Natural killer cell (primary cell): ENCODE measurements around the gene YPEL2. TPM values are rescaled to one million over a fixed set of nuclear protein-coding genes. Genes with fewer than 3 reads are reported as not detected.

ENCODE experiments used
- ATAC-seq, 3 donors: fragments of 150-1000 bp in 2 of 3; fragments of 200-7000 bp in 1 of 3; cut with Tn5 transposase; 1 replicate in 1 of 3; 2 replicates in 2 of 3; pipeline ENCODE4 v1.10.0; 2021; ENCODE audit warnings: mild to moderate bottlenecking in 2 of 3, moderate library complexity in 2 of 3
- DNase-seq, 2 donors: peaks; one replicate each; pipeline versions ENCODE4 v3.0.0 to v3.0.0-alpha.2; 2013 to 2021; ENCODE audit warnings: mixed read lengths in 1 of 2
- H3K27ac ChIP-seq: one replicate; pipeline ENCODE4 v1.5.1; 2013; ENCODE audit warnings: mild to moderate bottlenecking, low read length
- H3K27me3 ChIP-seq: one replicate; pipeline ENCODE4 v1.6.1; 2013; ENCODE audit warnings: low read length; ENCODE audit not compliant: control insufficient read depth, insufficient read depth
- H3K36me3 ChIP-seq: one replicate; pipeline ENCODE4 v1.6.1; 2013; ENCODE audit warnings: low read length; ENCODE audit not compliant: control insufficient read depth, insufficient read depth
- H3K4me1 ChIP-seq: one replicate; pipeline ENCODE4 v1.6.1; 2013; ENCODE audit warnings: low read length; ENCODE audit not compliant: control insufficient read depth, insufficient read depth
- H3K4me3 ChIP-seq: one replicate; pipeline ENCODE4 v1.5.1; 2013; ENCODE audit warnings: low read length
- H3K9me3 ChIP-seq: one replicate; pipeline ENCODE4 v1.6.1; 2013; ENCODE audit warnings: low read length; ENCODE audit not compliant: control insufficient read depth, insufficient read depth
- H3K27ac Mint-ChIP-seq, 2 donors: one replicate each; pipeline ENCODE4 v1.8.0; 2022; ENCODE audit warnings: mild to moderate bottlenecking in 2 of 2, mixed read lengths in 2 of 2, moderate library complexity in 1 of 2
- H3K27me3 Mint-ChIP-seq, 2 donors: one replicate each; pipeline ENCODE4 v1.8.0; 2022; ENCODE audit warnings: low read depth in 2 of 2, mixed read lengths in 2 of 2
- H3K36me3 Mint-ChIP-seq: one replicate; pipeline ENCODE4 v1.8.0; 2022; ENCODE audit warnings: mixed read lengths
- H3K4me1 Mint-ChIP-seq, 2 donors: one replicate each; pipeline ENCODE4 v1.8.0; 2022; ENCODE audit warnings: mixed read lengths in 2 of 2
- H3K4me3 Mint-ChIP-seq: one replicate; pipeline ENCODE4 v1.8.0; 2022; ENCODE audit warnings: mild to moderate bottlenecking, moderate library complexity, mixed read lengths
- H3K9me3 Mint-ChIP-seq, 2 donors: one replicate each; pipeline ENCODE4 v1.8.0; 2022; ENCODE audit warnings: mixed read lengths in 2 of 2
- WGBS: methylation state at CpG from one replicate; pipeline ENCODE4 v1.1.7; 2013; ENCODE audit warnings: missing lambda C conversion rate; ENCODE audit not compliant: insufficient coverage; 5-methylcytosine and 5-hydroxymethylcytosine counted together
- intact Hi-C: fragments of 100-400 bp; cut with micrococcal nuclease; formaldehyde crosslinking; loops from one replicate; pipeline ENCODE4 v1.14.2; 2022
- total RNA-seq, 4 donors: library from RNA; stranded (reverse); fragments of 120-200 nt in 1 of 4; gene quantifications; one replicate each; pipeline versions ENCODE4 v1.2.3 to v1.2.4, GENCODE V29; 2013 to 2022
- TF ChIP-seq, protein P1 (sequence below): fragments of 200-600 bp; IDR thresholded peaks from one replicate; pipeline ENCODE4 v1.8.0; 2022; ENCODE audit warnings: antibody characterized with exemption

YPEL2 gene
- total RNA-seq, 3 donors from 2014 or later (not counting 1 experiment from before 2014, with no cell fraction given) = 30.5 to 35.6 (median 33.5) TPM

DNA sequence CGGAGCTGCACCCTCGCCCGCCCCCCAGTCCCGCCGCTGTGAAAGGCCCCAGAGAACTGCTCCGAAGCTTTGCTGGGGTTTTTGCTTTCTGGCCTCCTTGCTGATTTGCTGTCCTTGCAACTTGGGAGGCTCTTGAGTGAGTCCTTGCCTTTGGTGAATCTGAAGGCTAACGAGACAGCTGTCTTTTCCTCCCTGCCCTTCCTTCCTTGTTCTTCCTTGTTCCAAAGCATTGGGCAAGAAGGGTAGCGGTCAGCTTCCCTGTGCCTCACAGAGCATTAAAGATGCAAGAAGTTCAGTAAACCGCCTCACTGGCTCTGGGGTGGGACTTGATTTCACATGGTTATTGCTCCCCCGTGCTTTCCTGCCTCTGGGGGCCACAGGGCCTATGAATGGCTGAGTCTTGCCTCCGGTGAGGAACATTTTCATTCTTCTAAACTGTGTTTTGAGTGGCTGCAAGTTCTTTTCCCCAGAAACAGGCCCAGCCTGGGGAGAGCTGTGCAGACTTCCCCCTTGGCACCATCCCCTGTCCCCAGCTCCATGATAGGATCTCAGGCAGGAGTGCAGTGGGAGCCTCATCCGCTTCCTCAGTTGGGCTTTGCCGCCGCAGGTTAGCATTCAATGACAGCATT lies 1.4 kb downstream of the YPEL2 start:
- no peaks in the 10 kb centered on the region for H3K27me3 Mint-ChIP-seq
- H3K4me3 Mint-ChIP-seq = peak overlapping the region; percentile 90
- TF ChIP-seq, protein P1, sequence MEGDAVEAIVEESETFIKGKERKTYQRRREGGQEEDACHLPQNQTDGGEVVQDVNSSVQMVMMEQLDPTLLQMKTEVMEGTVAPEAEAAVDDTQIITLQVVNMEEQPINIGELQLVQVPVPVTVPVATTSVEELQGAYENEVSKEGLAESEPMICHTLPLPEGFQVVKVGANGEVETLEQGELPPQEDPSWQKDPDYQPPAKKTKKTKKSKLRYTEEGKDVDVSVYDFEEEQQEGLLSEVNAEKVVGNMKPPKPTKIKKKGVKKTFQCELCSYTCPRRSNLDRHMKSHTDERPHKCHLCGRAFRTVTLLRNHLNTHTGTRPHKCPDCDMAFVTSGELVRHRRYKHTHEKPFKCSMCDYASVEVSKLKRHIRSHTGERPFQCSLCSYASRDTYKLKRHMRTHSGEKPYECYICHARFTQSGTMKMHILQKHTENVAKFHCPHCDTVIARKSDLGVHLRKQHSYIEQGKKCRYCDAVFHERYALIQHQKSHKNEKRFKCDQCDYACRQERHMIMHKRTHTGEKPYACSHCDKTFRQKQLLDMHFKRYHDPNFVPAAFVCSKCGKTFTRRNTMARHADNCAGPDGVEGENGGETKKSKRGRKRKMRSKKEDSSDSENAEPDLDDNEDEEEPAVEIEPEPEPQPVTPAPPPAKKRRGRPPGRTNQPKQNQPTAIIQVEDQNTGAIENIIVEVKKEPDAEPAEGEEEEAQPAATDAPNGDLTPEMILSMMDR = no peak
- H3K9me3 ChIP-seq = no peaks in the 10 kb centered on the region
- H3K36me3 ChIP-seq = no peaks in the 10 kb centered on the region
- DNase-seq (peak in 1 of 2 donors; percentile 47), ATAC-seq (no peak)
- H3K4me1 ChIP-seq = peaks cover 29% of the 10 kb centered on the region
- peak overlapping the region; percentile 54 to 82 for H3K27ac Mint-ChIP-seq
- peaks cover 32 to 48% of the 10 kb centered on the region in 2 donors for H3K4me1 Mint-ChIP-seq
- no peak overlapping the region for H3K27ac ChIP-seq
- H3K9me3 Mint-ChIP-seq = no peaks in the 10 kb centered on the region
- H3K4me3 ChIP-seq = peak overlapping the region; percentile 94
- H3K27me3 ChIP-seq = no peaks in the 10 kb centered on the region
- intact Hi-C loops = no loop called here
- H3K36me3 Mint-ChIP-seq = no peaks in the 10 kb centered on the region
- WGBS = 31% methylated on average over 14 of the region's 14 CpGs

DNA sequence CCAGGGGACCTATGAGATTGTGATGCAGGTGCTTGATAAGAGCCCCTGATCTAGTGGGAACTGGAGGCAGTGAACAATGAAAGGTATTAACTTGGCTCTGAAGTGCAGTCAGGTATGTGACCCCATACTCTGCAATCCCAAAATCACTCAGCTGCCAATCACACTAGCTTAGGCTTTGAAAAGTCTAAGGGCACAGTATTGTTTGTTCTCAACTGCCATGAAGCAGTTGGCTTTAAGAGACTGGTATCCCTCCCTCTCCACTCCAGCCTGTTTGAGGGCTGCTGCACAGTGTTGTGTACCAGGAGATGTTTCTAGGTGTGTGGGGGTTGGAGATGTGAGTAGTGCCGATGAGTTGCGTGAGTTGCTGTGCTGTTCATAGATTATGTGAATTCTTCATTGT lies 2.4 kb downstream of the YPEL2 start:
- Histone ChIP-seq H3K27me3 (no peaks in the 10 kb centered on the region), H3K9me3 (no peaks in the 10 kb centered on the region), H3K4me1 (peaks cover 26% of the 10 kb centered on the region), H3K27ac (no peak overlapping the region), H3K4me3 (no peak overlapping the region), H3K36me3 (no peaks in the 10 kb centered on the region)
- Mint-ChIP-seq H3K9me3 (no peaks in the 10 kb centered on the region), H3K27ac (peak overlapping the region in 1 of 2 donors; percentile 54), H3K4me3 (peak overlapping the region; percentile 90), H3K27me3 (no peaks in the 10 kb centered on the region), H3K4me1 (peaks cover 32 to 51% of the 10 kb centered on the region in 2 donors), H3K36me3 (no peaks in the 10 kb centered on the region)
- no peak for DNase-seq
- ATAC-seq = no peak
- intact Hi-C loops = no loop called here
- TF ChIP-seq, protein P1 = no peak
- WGBS = 98% methylated on average over 2 of the region's 2 CpGs

DNA sequence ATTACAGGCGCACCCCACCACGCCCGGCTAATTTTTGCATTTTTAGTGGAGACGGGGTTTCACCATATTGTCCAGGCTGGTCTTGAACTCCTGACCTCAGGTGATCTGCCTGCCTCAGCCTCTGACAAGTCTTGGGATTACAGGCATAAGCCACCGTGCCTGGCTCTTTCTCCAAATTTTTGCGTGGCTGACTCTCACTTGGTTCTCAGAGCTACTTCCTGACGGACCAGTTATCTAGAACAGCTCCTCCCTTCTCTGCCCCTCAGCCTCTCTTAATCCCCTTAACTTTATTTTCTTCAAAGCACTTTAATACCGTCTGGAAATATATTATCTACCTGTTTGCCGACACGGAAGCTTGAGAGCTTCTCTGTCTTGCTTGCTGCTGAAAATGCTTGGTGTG lies 4.2 kb downstream of the YPEL2 start:
- Histone ChIP-seq H3K36me3 (no peaks in the 10 kb centered on the region), H3K4me1 (peaks cover 14% of the 10 kb centered on the region), H3K27ac (no peak overlapping the region), H3K4me3 (no peak overlapping the region), H3K9me3 (no peaks in the 10 kb centered on the region), H3K27me3 (no peaks in the 10 kb centered on the region)
- intact Hi-C loops = no loop called here
- DNase-seq (no peak), ATAC-seq (no peak)
- no peak overlapping the region for H3K4me3 Mint-ChIP-seq
- TF ChIP-seq, protein P1 = no peak
- H3K4me1 Mint-ChIP-seq = peaks cover 15 to 39% of the 10 kb centered on the region in 2 donors
- no peaks in the 10 kb centered on the region for H3K9me3 Mint-ChIP-seq
- H3K27me3 Mint-ChIP-seq = no peaks in the 10 kb centered on the region
- 94% methylated on average over 10 of the region's 10 CpGs for WGBS
- no peaks in the 10 kb centered on the region for H3K36me3 Mint-ChIP-seq
- no peak overlapping the region for H3K27ac Mint-ChIP-seq
